ENCODE data around the gene PLEKHA6. TPM values are rescaled to one million over a fixed set of nuclear protein-coding genes. Genes with fewer than 3 reads are reported as not detected.
A peak's percentile ranks its signal among the peaks of the same experiment; 100 is the strongest.

The PLEKHA6 gene
- total RNA-seq, 4 donors from 2014 or later = 4.3 to 13.2 (median 7.7) TPM

DNA sequence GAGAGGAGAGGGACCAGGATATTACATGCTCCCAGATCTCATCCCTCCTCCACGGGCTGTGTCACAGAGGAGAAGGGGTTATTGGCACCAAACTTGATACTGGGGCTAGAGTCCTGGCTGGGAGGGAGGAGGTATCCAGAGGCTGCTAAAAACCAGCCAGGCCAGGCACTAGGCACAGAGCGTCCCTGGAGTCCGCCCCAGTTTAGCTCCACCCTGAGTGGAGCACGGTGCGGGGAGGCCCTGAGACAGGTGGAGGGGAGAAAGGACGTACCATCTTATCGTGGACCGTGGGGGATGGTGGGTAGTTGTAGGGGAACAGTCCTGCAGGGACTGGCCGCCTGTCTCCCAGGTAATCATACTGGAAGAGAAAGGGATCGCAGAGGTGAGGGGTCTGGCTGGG, 103.2 kb downstream of the PLEKHA6 start:
- in situ Hi-C loops (cut with MboI; ENCODE audit: low sequenced_read_pairs in 4 of 4) (no loop called here), intact Hi-C loops (cut with DNase I; ENCODE audit: low total_unique reads) (no loop called here)
- H3K4me3 ChIP-seq = no peak overlapping the region
- no peaks in the 10 kb centered on the region for H3K27me3 ChIP-seq
- H3K9me3 ChIP-seq = no peaks in the 10 kb centered on the region
- no peak for DNase-seq
- H3K27ac ChIP-seq = no peak overlapping the region
- no peak for TF ChIP-seq POLR2A (IDR thresholded peaks at IDR 0.05)
- TF ChIP-seq, protein P1, sequence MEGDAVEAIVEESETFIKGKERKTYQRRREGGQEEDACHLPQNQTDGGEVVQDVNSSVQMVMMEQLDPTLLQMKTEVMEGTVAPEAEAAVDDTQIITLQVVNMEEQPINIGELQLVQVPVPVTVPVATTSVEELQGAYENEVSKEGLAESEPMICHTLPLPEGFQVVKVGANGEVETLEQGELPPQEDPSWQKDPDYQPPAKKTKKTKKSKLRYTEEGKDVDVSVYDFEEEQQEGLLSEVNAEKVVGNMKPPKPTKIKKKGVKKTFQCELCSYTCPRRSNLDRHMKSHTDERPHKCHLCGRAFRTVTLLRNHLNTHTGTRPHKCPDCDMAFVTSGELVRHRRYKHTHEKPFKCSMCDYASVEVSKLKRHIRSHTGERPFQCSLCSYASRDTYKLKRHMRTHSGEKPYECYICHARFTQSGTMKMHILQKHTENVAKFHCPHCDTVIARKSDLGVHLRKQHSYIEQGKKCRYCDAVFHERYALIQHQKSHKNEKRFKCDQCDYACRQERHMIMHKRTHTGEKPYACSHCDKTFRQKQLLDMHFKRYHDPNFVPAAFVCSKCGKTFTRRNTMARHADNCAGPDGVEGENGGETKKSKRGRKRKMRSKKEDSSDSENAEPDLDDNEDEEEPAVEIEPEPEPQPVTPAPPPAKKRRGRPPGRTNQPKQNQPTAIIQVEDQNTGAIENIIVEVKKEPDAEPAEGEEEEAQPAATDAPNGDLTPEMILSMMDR (IDR thresholded peaks at IDR 0.05 in 4 of 5, conservative IDR thresholded peaks at IDR 0.05 in 1 of 5) = no peak
- no peak for ATAC-seq
- peaks cover 0 to 9% of the 10 kb centered on the region in 2 donors for H3K4me1 ChIP-seq
- no peaks in the 10 kb centered on the region for H3K36me3 ChIP-seq

GRCh38 chr1:204255966-204256365, 103.8 kb downstream of the PLEKHA6 start:
- Histone ChIP-seq H3K4me3 (no peak overlapping the region), H3K27ac (no peak overlapping the region), H3K9me3 (no peaks in the 10 kb centered on the region), H3K27me3 (no peaks in the 10 kb centered on the region), H3K4me1 (peaks cover 0 to 12% of the 10 kb centered on the region in 2 donors), H3K36me3 (no peaks in the 10 kb centered on the region)
- no peak for TF ChIP-seq POLR2A (IDR thresholded peaks at IDR 0.05)
- TF ChIP-seq, protein P1 (IDR thresholded peaks at IDR 0.05 in 4 of 5, conservative IDR thresholded peaks at IDR 0.05 in 1 of 5) = no peak
- no peak for ATAC-seq
- in situ Hi-C loops (cut with MboI; ENCODE audit: low sequenced_read_pairs in 4 of 4) = no loop called here
- intact Hi-C loops (cut with DNase I; ENCODE audit: low total_unique reads) = no loop called here
- no peak for DNase-seq

DNA sequence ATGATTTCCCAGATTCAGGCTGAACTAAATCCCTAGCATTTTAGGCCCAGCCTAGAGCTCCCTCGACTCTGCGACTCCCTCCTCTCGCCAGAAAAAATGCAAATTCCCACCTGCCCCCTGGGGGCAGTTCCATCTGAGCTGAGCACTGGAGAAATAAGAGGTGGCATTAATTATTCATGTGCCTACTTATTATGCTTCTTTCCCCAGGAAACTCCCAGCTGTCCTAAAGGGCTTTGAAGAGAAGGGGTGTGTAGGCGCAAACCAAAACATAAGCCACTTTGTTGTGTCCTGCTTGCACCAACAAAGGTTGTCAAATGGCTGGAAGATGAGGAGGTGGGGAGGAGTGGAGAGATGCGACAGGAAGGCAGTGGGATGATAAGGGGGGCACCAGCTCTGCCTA, 104.5 kb downstream of the PLEKHA6 start:
- DNase-seq (no peak), ATAC-seq (no peak)
- intact Hi-C loops (cut with DNase I; ENCODE audit: low total_unique reads) = no loop called here
- Histone ChIP-seq H3K27ac (no peak overlapping the region), H3K36me3 (no peaks in the 10 kb centered on the region), H3K9me3 (no peaks in the 10 kb centered on the region), H3K27me3 (no peaks in the 10 kb centered on the region), H3K4me1 (peaks cover 0 to 13% of the 10 kb centered on the region in 2 donors), H3K4me3 (no peak overlapping the region)
- TF ChIP-seq, protein P1 (IDR thresholded peaks at IDR 0.05 in 4 of 5, conservative IDR thresholded peaks at IDR 0.05 in 1 of 5) = no peak
- TF ChIP-seq POLR2A (IDR thresholded peaks at IDR 0.05) = no peak
- in situ Hi-C loops (cut with MboI; ENCODE audit: low sequenced_read_pairs in 4 of 4) = no loop called here

- intact Hi-C loops (cut with DNase I; ENCODE audit: low total_unique reads) (no loop called here), in situ Hi-C loops (cut with MboI; ENCODE audit: low sequenced_read_pairs in 4 of 4) (no loop called here)
- no peak for TF ChIP-seq POLR2A (IDR thresholded peaks at IDR 0.05)
- TF ChIP-seq, protein P1 (IDR thresholded peaks at IDR 0.05 in 4 of 5, conservative IDR thresholded peaks at IDR 0.05 in 1 of 5) = no peak
- H3K4me1 ChIP-seq = peaks cover 0 to 13% of the 10 kb centered on the region in 2 donors
- ATAC-seq = peak; percentile 78 to 80
- H3K9me3 ChIP-seq = no peaks in the 10 kb centered on the region
- no peak overlapping the region for H3K4me3 ChIP-seq
- no peaks in the 10 kb centered on the region for H3K36me3 ChIP-seq
- no peaks in the 10 kb centered on the region for H3K27me3 ChIP-seq
- peak overlapping the region in 1 of 4 donors; percentile 29 for H3K27ac ChIP-seq
- DNase-seq = peak; percentile 52 to 80
These were observed 105.6 kb downstream of the PLEKHA6 start for GRCh38 chr1:204254031-204254661.
